GM12878 (cell line): ENCODE measurements around the gene FGFRL1. TPM values are rescaled to one million over a fixed set of nuclear protein-coding genes. Genes with fewer than 3 reads are reported as not detected.

Experiments used
- ATAC-seq: fragments of 200-7000 bp; cut with Tn5 transposase; 3 replicates; pipeline ENCODE4 v1.9.1; 2020; ENCODE audit warnings: mild to moderate bottlenecking, moderate library complexity
- BruUV-seq: library from RNA; stranded (reverse); fragments of 400-500 nt; replicated peaks from 2 replicates; lab custom pipeline; 2021; lab: Mats Ljungman, UMichigan
- CTCF ChIA-PET: fragments of 300-600 bp; sonication (Branson Sonifier 250); formaldehyde crosslinking; extraction: SDS; loops from one replicate; lab custom pipeline; 2021; ENCODE audit warnings: inconsistent platforms; lab: Yijun Ruan, JAX
- POLR2A ChIA-PET: fragments of 350-600 bp; formaldehyde crosslinking; extraction: SDS; loops from one replicate; lab custom pipeline; 2021; ENCODE audit warnings: inconsistent platforms; lab: Charles Lee
- RAD21 ChIA-PET: fragments of 300-600 bp; sonication (Branson Sonifier 250); formaldehyde crosslinking; loops from one replicate; lab custom pipeline; 2023; ENCODE audit warnings: antibody characterized with exemption; ENCODE audit not compliant: unreplicated experiment; lab: Charles Lee
- SMC1A ChIA-PET: fragments of 300-600 bp; sonication (Branson Sonifier 250); formaldehyde crosslinking; loops from one replicate; lab custom pipeline; 2023; ENCODE audit not compliant: unreplicated experiment, uncharacterized antibody; lab: Charles Lee
- DNase-seq: peaks from one replicate; pipeline ENCODE4 v3.0.0-alpha.2; 2011; ENCODE audit warnings: low read depth, low spot score
- FAIRE-seq: peaks from 3 replicates; lab custom pipeline; 2011; peaks lifted over from hg19 to GRCh38; lab: Jason Lieb, UNC
- H2AFZ ChIP-seq: 2 replicates; pipeline ENCODE4 v1.6.0; 2011; ENCODE audit warnings: low read depth, low read length, control low read depth; ENCODE audit not compliant: control insufficient read depth
- H3K27ac ChIP-seq: 2 replicates; pipeline ENCODE4 v1.5.1; 2011; ENCODE audit warnings: control low read depth; ENCODE audit not compliant: control insufficient read depth, insufficient read depth
- H3K27me3 ChIP-seq, 2 experiments: replicated peaks in 1 of 2; 2 replicates each; pipeline versions ENCODE4 v1.6.0 to v1.6.1; 2011; ENCODE audit warnings: low read length in 1 of 2; ENCODE audit not compliant: control insufficient read depth in 2 of 2, insufficient read depth in 2 of 2
- H3K36me3 ChIP-seq, 2 experiments: 2 replicates each; pipeline ENCODE4 v1.5.1; 2011; ENCODE audit warnings: low read length in 1 of 2; ENCODE audit not compliant: control insufficient read depth in 2 of 2, insufficient read depth in 2 of 2
- H3K4me1 ChIP-seq: 2 replicates; pipeline ENCODE4 v1.6.1; 2011; ENCODE audit warnings: mild to moderate bottlenecking, low read length, moderate library complexity, mixed read lengths; ENCODE audit not compliant: control insufficient read depth, insufficient read depth
- H3K4me2 ChIP-seq: 2 replicates; pipeline ENCODE4 v1.6.0; 2011; ENCODE audit warnings: control low read depth; ENCODE audit not compliant: control insufficient read depth, insufficient read depth
- H3K4me3 ChIP-seq: fragments of 200-600 bp; sonication (generic); 2 replicates; pipeline ENCODE4 v1.5.1; 2016
- H3K79me2 ChIP-seq: 2 replicates; pipeline ENCODE4 v1.6.0; 2011; ENCODE audit warnings: low read length; ENCODE audit not compliant: control insufficient read depth, insufficient read depth
- H3K9ac ChIP-seq: 2 replicates; pipeline ENCODE4 v1.8.0; 2011; ENCODE audit warnings: low read length, control low read depth, mixed read lengths; ENCODE audit not compliant: control insufficient read depth, insufficient read depth
- H3K9me3 ChIP-seq: replicated peaks from 3 replicates; pipeline ENCODE4 v1.5.1; 2011; ENCODE audit warnings: mild to moderate bottlenecking, low read length; ENCODE audit not compliant: control insufficient read depth, insufficient read depth
- H4K20me1 ChIP-seq: 2 replicates; pipeline ENCODE4 v1.6.0; 2011; ENCODE audit not compliant: control insufficient read depth, insufficient read depth
- MYB ChIP-seq: fragments of 150-350 bp; IDR thresholded peaks from 2 replicates; pipeline ENCODE4 v1.6.1; 2014; ENCODE audit warnings: mild to moderate bottlenecking, low read depth, low read length, borderline replicate concordance
- RAD21 ChIP-seq: IDR thresholded peaks from 2 replicates; pipeline ENCODE4 v1.6.1; 2011; ENCODE audit warnings: mild to moderate bottlenecking, low read depth, low read length, moderate library complexity; ENCODE audit not compliant: insufficient read depth
- RCOR1 ChIP-seq: conservative IDR thresholded peaks from 2 replicates; pipeline ENCODE4 v1.6.1; 2012; ENCODE audit warnings: low read depth, low read length, improper control_type of control experiment
- RUNX3 ChIP-seq: IDR thresholded peaks from 2 replicates; pipeline ENCODE4 v1.6.1; 2012; ENCODE audit warnings: low read length, inconsistent platforms
- SKIL ChIP-seq: fragments of 450-650 bp; IDR thresholded peaks from 2 replicates; pipeline ENCODE4 v1.6.1; 2017; ENCODE audit warnings: mild to moderate bottlenecking, low read depth, inconsistent platforms; ENCODE audit not compliant: poor library complexity, severe bottlenecking
- SP1 ChIP-seq: IDR thresholded peaks from one replicate; pipeline ENCODE4 v1.6.1; 2011; ENCODE audit warnings: low read depth, low read length
- SREBF2 ChIP-seq: IDR thresholded peaks from 2 replicates; pipeline ENCODE4 v1.6.1; 2012; ENCODE audit warnings: mild to moderate bottlenecking, low read length
- YY1 ChIP-seq: IDR thresholded peaks from 2 replicates; pipeline ENCODE4 v1.6.1; 2011; ENCODE audit warnings: low read depth, mild to moderate bottlenecking, low read length
- ZBED1 ChIP-seq: IDR thresholded peaks from 2 replicates; pipeline ENCODE4 v1.6.1; 2016; ENCODE audit warnings: borderline replicate concordance
- ZBTB4 ChIP-seq: fragments of 450-650 bp; formaldehyde crosslinking; IDR thresholded peaks from 2 replicates; pipeline ENCODE4 v1.4.0; 2022; ENCODE audit warnings: mild to moderate bottlenecking, moderate library complexity
- ZBTB40 ChIP-seq: fragments of 450-650 bp; IDR thresholded peaks from 2 replicates; pipeline ENCODE4 v1.6.1; 2016; ENCODE audit warnings: mild to moderate bottlenecking, moderate library complexity, borderline replicate concordance
- ZSCAN29 ChIP-seq: fragments of 450-650 bp; IDR thresholded peaks from 2 replicates; pipeline ENCODE4 v1.6.1; 2017; ENCODE audit warnings: mild to moderate bottlenecking, moderate library complexity
- WGBS: methylation state at CpG from one replicate; pipeline ENCODE4 v1.1.6; 2016; ENCODE audit warnings: low lambda C conversion rate; ENCODE audit not compliant: insufficient replicate concordance, insufficient coverage; ENCODE audit errors: missing lambda C conversion rate; 5-methylcytosine and 5-hydroxymethylcytosine counted together
- in situ Hi-C: fragments of 300-500 bp; cut with MboI; formaldehyde crosslinking; loops from 9 replicates; pipeline ENCODE4 v1.14.3; 2018; ENCODE audit warnings: mixed read lengths
- intact Hi-C: fragments of 100-400 bp; cut with micrococcal nuclease; formaldehyde crosslinking; loops from one replicate; pipeline ENCODE4 v1.14.2; 2022; ENCODE audit not compliant: unreplicated experiment
- polyA plus RNA-seq, 11 experiments: library from polyadenylated mRNA; depleted of rRNA in 4 of 11; unstranded in 6 of 11; stranded (reverse) in 5 of 11; fragments of >200 nt; fragmentation: Nextera tagmentation in 4 of 11; fragmentation: Illumina TruSeq in 1 of 11; extraction: Ambion mirVana in 4 of 11; extraction: Trizol in 1 of 11; gene quantifications; 1 replicate in 1 of 11; 2 replicates in 10 of 11; pipeline versions ENCODE4 v1.2.1 to v1.2.3, GENCODE V29; 2011 to 2016; ENCODE audit warnings: inconsistent platforms in 2 of 11, missing spikeins in 2 of 11, low read depth in 1 of 11
- total RNA-seq, 4 experiments: library from RNA; depleted of rRNA in 3 of 4; stranded (reverse); fragments of >200 nt in 3 of 4; fragmentation: Illumina TruSeq in 1 of 4; extraction: Trizol in 1 of 4; gene quantifications; 2 replicates each; pipeline versions ENCODE4 v1.2.1 to v1.2.3, GENCODE V29; 2013 to 2021

Gene FGFRL1
- total and polyA plus RNA-seq, 10 of the 15 experiments (the other 5 are each of a cell fraction or from before 2014, with no cell fraction given), result 0.02 to 1.5 (median 0.29) TPM; not detected in 2

- no peaks in the 10 kb centered on the region for H3K36me3 ChIP-seq
- CTCF ChIA-PET, result interaction anchor here (0.6 to 4.1 kb wide), 21 partner anchors 49 to 486 kb away, joined by 3 to 46 read pairs (median 4); partner anchors contain the start of genes GAK and TMEM175
- no TSS peak for BruUV-seq
- TF ChIP-seq YY1 (no peak), ZSCAN29 (no peak), ZBTB4 (CRISPR knock-in tag) (no peak), RAD21 (no peak), ZBTB40 (no peak), ZBED1 (no peak), RUNX3 (no peak), RCOR1 (no peak), SREBF2 (no peak), SP1 (no peak), MYB (no peak), SKIL (no peak)
Observed at GRCh38 chr4:987624-988513, 23.6 kb upstream of the FGFRL1 start.

More at GRCh38 chr4:987624-988513, 23.6 kb upstream of the FGFRL1 start:
- Histone ChIP-seq H3K9ac (peak overlapping the region; percentile 45; the same call in 1 of the 2 replicates), H3K4me3 (peak overlapping the region; percentile 63), H4K20me1 (no peaks in the 10 kb centered on the region), H3K4me1 (peaks cover 8% of the 10 kb centered on the region; the same call in 1 of the 2 replicates), H3K27ac (no peak overlapping the region), H3K79me2 (no peaks in the 10 kb centered on the region), H3K4me2 (peak overlapping the region; percentile 90), H3K9me3 (no peaks in the 10 kb centered on the region; the same call in 2 of the 3 replicates), H2AFZ (peak overlapping the region; percentile 23; the same call in 1 of the 2 replicates), H3K27me3 (no peaks in the 10 kb centered on the region)
- RAD21 ChIA-PET, result interaction anchor here (0.8 to 5.2 kb wide), 14 partner anchors 55 to 743 kb away, joined by 3 to 48 read pairs (median 4); partner anchors contain the start of genes GAK and TMEM175
- intact Hi-C loops, result loop anchor here (1.0 to 10.0 kb wide), 4 partner anchors 55 to 245 kb away; partner anchors contain the start of genes GAK and TMEM175
- FAIRE-seq (no peak), DNase-seq (no peak), ATAC-seq (no peak)
- in situ Hi-C loops, result no loop called here
- POLR2A ChIA-PET, result interaction anchor here (0.5 to 1.9 kb wide), 5 partner anchors 52 to 510 kb away, joined by 3 to 5 read pairs (median 4); partner anchors contain the start of genes GAK and TMEM175
- SMC1A ChIA-PET, result interaction anchor here (1.0 to 2.6 kb wide), 5 partner anchors 54 to 245 kb away, joined by 3 to 12 read pairs (median 5); partner anchors contain the start of genes GAK and TMEM175
- WGBS, result 68% methylated on average over 37 of the region's 37 CpGs
